Measurements from ENCODE around the gene TIE1. TPM values are rescaled to one million over a fixed set of nuclear protein-coding genes. Genes with fewer than 3 reads are reported as not detected.

The TIE1 gene
- total and polyA plus RNA-seq, 2 of the 13 experiments (the other 11 are each of a cell fraction or from before 2014, with no cell fraction given) = 0.58 to 0.84 TPM

GRCh38 chr1:43358746-43359693 is 58.2 kb downstream of the TIE1 start, which contains the start of gene CDC20 (continued):
- TF ChIP-seq FOXA1 (IDR thresholded peaks at IDR 0.05) (no peak), FOXA1 (CRISPR knock-in tag; IDR thresholded peaks at IDR 0.05) (no peak), HNRNPLL (IDR thresholded peaks at IDR 0.05; ENCODE audit: low read depth, low read length, poor library complexity, severe bottlenecking) (peak; percentile 49), ZNF567 (CRISPR knock-in tag; IDR thresholded peaks at IDR 0.05; ENCODE audit: borderline replicate concordance) (no peak), ZFY (CRISPR knock-in tag; IDR thresholded peaks at IDR 0.05) (no peak), GTF2F1 (IDR thresholded peaks at IDR 0.05; ENCODE audit: low read length) (0 out of 2 replicates have a peak, but pooled peaks have one; percentile 4), ZNF451 (CRISPR knock-in tag; IDR thresholded peaks at IDR 0.05) (0 out of 2 replicates have a peak, but pooled peaks have one; percentile 29), DNMT3B (CRISPR knock-in tag; conservative IDR thresholded peaks at IDR 0.05) (no peak), ZNF17 (CRISPR knock-in tag; IDR thresholded peaks at IDR 0.05) (no peak), REPIN1 (CRISPR knock-in tag; IDR thresholded peaks at IDR 0.05; ENCODE audit: borderline replicate concordance, low read depth) (peak; percentile 54; the same call in 1 of the 2 replicates), YEATS4 (CRISPR knock-in tag; IDR thresholded peaks at IDR 0.05; ENCODE audit: borderline replicate concordance) (peak; percentile 65), ZNF512B (CRISPR knock-in tag; IDR thresholded peaks at IDR 0.05; ENCODE audit: borderline replicate concordance) (no peak), ZFX (CRISPR knock-in tag; IDR thresholded peaks at IDR 0.05; ENCODE audit: low read depth) (peak; percentile 49; the same call in 1 of the 2 replicates), ZNF234 (CRISPR knock-in tag; conservative IDR thresholded peaks at IDR 0.05) (no peak), MIXL1 (CRISPR knock-in tag; IDR thresholded peaks at IDR 0.05) (no peak), ZBTB2 (CRISPR knock-in tag; IDR thresholded peaks at IDR 0.05; ENCODE audit: low read depth) (peak; percentile 86), ARHGAP35 (CRISPR knock-in tag; IDR thresholded peaks at IDR 0.05; ENCODE audit: borderline replicate concordance) (no peak), THAP9 (CRISPR knock-in tag; IDR thresholded peaks at IDR 0.05; ENCODE audit: borderline replicate concordance) (no peak), GATAD1 (CRISPR knock-in tag; IDR thresholded peaks at IDR 0.05) (peak; percentile 91), SOX5 (CRISPR knock-in tag; IDR thresholded peaks at IDR 0.05; ENCODE audit: borderline replicate concordance) (no peak), HNF4A (CRISPR knock-in tag; IDR thresholded peaks at IDR 0.05) (no peak)
- TF ChIP-seq, protein P1, sequence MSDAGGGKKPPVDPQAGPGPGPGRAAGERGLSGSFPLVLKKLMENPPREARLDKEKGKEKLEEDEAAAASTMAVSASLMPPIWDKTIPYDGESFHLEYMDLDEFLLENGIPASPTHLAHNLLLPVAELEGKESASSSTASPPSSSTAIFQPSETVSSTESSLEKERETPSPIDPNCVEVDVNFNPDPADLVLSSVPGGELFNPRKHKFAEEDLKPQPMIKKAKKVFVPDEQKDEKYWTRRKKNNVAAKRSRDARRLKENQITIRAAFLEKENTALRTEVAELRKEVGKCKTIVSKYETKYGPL (CRISPR knock-in tag; IDR thresholded peaks at IDR 0.05) = no peak

Measured in HepG2 (cell line).